Mesenchymal stem cell (in vitro differentiated cells and primary cell): Measurements from ENCODE around the gene TSN.

ENCODE experiments used
- DNase-seq: peaks from one replicate; pipeline ENCODE4 v3.0.0-alpha.2; 2013
- H2AFZ ChIP-seq: one replicate; pipeline ENCODE4 v1.6.1; 2013; ENCODE audit warnings: low read depth, mild to moderate bottlenecking, control low read depth, inconsistent platforms, low read length, moderate library complexity
- H2AK5ac ChIP-seq: 2 replicates; pipeline ENCODE4 v1.6.1; 2013; ENCODE audit warnings: low read length, moderate library complexity, mild to moderate bottlenecking, inconsistent platforms; ENCODE audit not compliant: severe bottlenecking
- H2BK120ac ChIP-seq: one replicate; pipeline ENCODE4 v1.6.1; 2013; ENCODE audit warnings: low read depth, mild to moderate bottlenecking, inconsistent platforms, low read length, moderate library complexity
- H2BK12ac ChIP-seq, 2 experiments: one replicate each; pipeline ENCODE4 v1.6.1; 2013; ENCODE audit warnings: inconsistent platforms in 2 of 2, low read length in 2 of 2, mild to moderate bottlenecking in 2 of 2, moderate library complexity in 2 of 2, control low read depth in 1 of 2
- H2BK15ac ChIP-seq: one replicate; pipeline ENCODE4 v1.6.1; 2013; ENCODE audit warnings: mild to moderate bottlenecking, low read depth, inconsistent platforms; ENCODE audit not compliant: poor library complexity, severe bottlenecking
- H2BK5ac ChIP-seq: 2 replicates; pipeline ENCODE4 v1.6.1; 2013; ENCODE audit warnings: low read depth, mild to moderate bottlenecking, low read length, control low read depth, inconsistent platforms; ENCODE audit not compliant: poor library complexity, severe bottlenecking
- H3K14ac ChIP-seq, 2 experiments: one replicate each; pipeline ENCODE4 v1.6.1; 2013; ENCODE audit warnings: inconsistent platforms in 2 of 2, low read length in 2 of 2, control low read depth in 1 of 2, mild to moderate bottlenecking in 1 of 2, moderate library complexity in 1 of 2
- H3K18ac ChIP-seq, 2 experiments: one replicate each; pipeline ENCODE4 v1.6.1; 2013; ENCODE audit warnings: inconsistent platforms in 2 of 2, low read length in 2 of 2, control low read depth in 1 of 2, low read depth in 1 of 2, mild to moderate bottlenecking in 1 of 2
- H3K23ac ChIP-seq, 2 experiments: one replicate each; pipeline ENCODE4 v1.6.1; 2013; ENCODE audit warnings: inconsistent platforms in 2 of 2, low read length in 2 of 2, mild to moderate bottlenecking in 2 of 2, moderate library complexity in 2 of 2, control low read depth in 1 of 2
- H3K27ac ChIP-seq: 2 replicates; pipeline ENCODE4 v1.5.1; 2013; ENCODE audit warnings: mild to moderate bottlenecking, moderate library complexity, low read length, control low read depth, inconsistent platforms; ENCODE audit not compliant: poor library complexity, severe bottlenecking
- H3K27me3 ChIP-seq, 2 experiments: 2 replicates each; pipeline versions ENCODE4 v1.6.1 to v1.7.0; 2013; ENCODE audit warnings: low read length in 2 of 2, mild to moderate bottlenecking in 2 of 2, moderate library complexity in 2 of 2, control low read depth in 1 of 2, inconsistent platforms in 1 of 2; ENCODE audit not compliant: control insufficient read depth in 1 of 2, insufficient read depth in 1 of 2
- H3K36me3 ChIP-seq, 2 experiments: 2 replicates each; pipeline versions ENCODE4 v1.6.1 to v1.7.0; 2013; ENCODE audit warnings: low read length in 2 of 2, control low read depth in 1 of 2, inconsistent platforms in 1 of 2, low read depth in 1 of 2, mild to moderate bottlenecking in 1 of 2; ENCODE audit not compliant: insufficient read depth in 2 of 2, control insufficient read depth in 1 of 2
- H3K4ac ChIP-seq, 2 experiments: one replicate each; pipeline ENCODE4 v1.6.1; 2013; ENCODE audit warnings: inconsistent platforms in 2 of 2, low read length in 2 of 2, mild to moderate bottlenecking in 2 of 2, moderate library complexity in 2 of 2, control low read depth in 1 of 2, low read depth in 1 of 2
- H3K4me1 ChIP-seq: 2 replicates; pipeline ENCODE4 v1.6.1; 2013; ENCODE audit warnings: low read depth, low read length, control low read depth; ENCODE audit not compliant: control insufficient read depth, insufficient read depth
- H3K4me2 ChIP-seq: 2 replicates; pipeline ENCODE4 v1.6.1; 2013; ENCODE audit warnings: low read length, mild to moderate bottlenecking, inconsistent platforms; ENCODE audit not compliant: poor library complexity, severe bottlenecking
- H3K4me3 ChIP-seq, 2 experiments: 2 replicates each; pipeline versions ENCODE4 v1.5.1 to v1.7.0; 2013; ENCODE audit warnings: low read length in 2 of 2, mild to moderate bottlenecking in 2 of 2, control low read depth in 1 of 2, low read depth in 1 of 2; ENCODE audit not compliant: insufficient read depth in 1 of 2
- H3K79me1 ChIP-seq: replicated peaks from 2 replicates; pipeline ENCODE4 v1.6.1; 2013; ENCODE audit warnings: mild to moderate bottlenecking, control low read depth, low read length, inconsistent platforms; ENCODE audit not compliant: poor library complexity, severe bottlenecking
- H3K9ac ChIP-seq: 2 replicates; pipeline ENCODE4 v1.7.0; 2013; ENCODE audit warnings: mild to moderate bottlenecking, low read length, moderate library complexity
- H3K9me3 ChIP-seq: 2 replicates; pipeline ENCODE4 v1.7.0; 2013; ENCODE audit warnings: mild to moderate bottlenecking, low read length; ENCODE audit not compliant: control insufficient read depth
- H4K8ac ChIP-seq: one replicate; pipeline ENCODE4 v1.6.1; 2013; ENCODE audit warnings: inconsistent platforms, mild to moderate bottlenecking, low read length, moderate library complexity
- H4K91ac ChIP-seq: one replicate; pipeline ENCODE4 v1.6.1; 2013; ENCODE audit warnings: mild to moderate bottlenecking, low read length, inconsistent platforms
- WGBS: methylation state at CpG from one replicate; pipeline ENCODE4 v1.1.7; 2013; ENCODE audit warnings: mixed read lengths; 5-methylcytosine and 5-hydroxymethylcytosine counted together

TSN gene

DNA sequence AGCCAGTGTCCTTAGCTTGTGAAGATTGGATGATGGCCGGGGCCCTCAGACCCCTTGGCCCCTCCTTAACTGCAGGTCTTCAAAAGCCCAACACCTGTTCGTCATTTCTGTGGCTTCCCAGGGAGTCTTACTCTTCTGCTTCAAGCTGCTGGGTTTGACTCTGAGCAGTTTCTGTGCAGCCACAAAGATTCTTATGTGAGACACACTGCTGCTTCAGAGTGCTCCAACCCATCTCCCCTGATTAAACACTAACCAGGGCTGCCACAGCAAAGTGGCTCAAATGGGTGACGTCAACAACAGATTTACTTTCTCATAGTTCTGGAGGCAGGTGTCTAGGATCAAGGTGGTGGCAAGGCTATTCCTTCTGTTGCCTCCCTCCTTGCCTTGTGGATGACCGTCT is 40.8 kb downstream of the TSN start:
- Histone ChIP-seq H4K91ac (no peak overlapping the region), H3K36me3 (no peaks in the 10 kb centered on the region), H2AK5ac (no peak overlapping the region), H3K79me1 (no peaks in the 10 kb centered on the region), H3K27me3 (peaks cover 7 to 29% of the 10 kb centered on the region in 2 experiments), H3K14ac (no peak overlapping the region), H2AFZ (no peak overlapping the region), H3K4me3 (no peak overlapping the region), H2BK5ac (no peak overlapping the region), H2BK120ac (no peak overlapping the region), H3K4ac (no peak overlapping the region), H3K27ac (no peak overlapping the region), H3K4me1 (no peaks in the 10 kb centered on the region), H3K9ac (no peak overlapping the region), H3K9me3 (no peaks in the 10 kb centered on the region), H2BK12ac (no peak overlapping the region), H3K18ac (no peak overlapping the region), H2BK15ac (no peak overlapping the region), H3K4me2 (no peak overlapping the region), H4K8ac (no peak overlapping the region), H3K23ac (no peak overlapping the region)
- WGBS, result 83% methylated on average over 4 of the region's 4 CpGs
- DNase-seq, result no peak

DNA sequence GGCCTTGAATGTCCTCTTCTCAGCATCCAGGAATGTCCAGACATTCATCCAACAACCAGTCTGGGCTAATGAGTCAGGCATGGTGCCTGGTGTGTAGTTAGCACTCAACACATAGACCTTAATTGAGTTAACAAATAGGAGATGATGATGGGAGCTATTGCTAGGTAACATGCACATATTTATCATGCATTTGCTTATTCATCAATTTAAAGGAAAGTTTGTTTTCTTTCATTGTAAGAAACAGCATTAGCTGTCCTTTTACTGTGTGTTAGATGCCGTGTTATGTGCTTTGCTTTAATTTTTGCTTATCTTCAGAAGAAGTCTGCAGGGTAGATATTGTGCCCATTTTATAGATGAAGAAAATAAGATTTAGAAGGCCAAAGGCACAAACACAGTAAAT is 43.2 kb downstream of the TSN start:
- no peak overlapping the region for H3K4me2 ChIP-seq
- no peak for DNase-seq
- no peak overlapping the region for H3K4ac ChIP-seq
- H3K9ac ChIP-seq, result no peak overlapping the region
- H3K36me3 ChIP-seq, result no peaks in the 10 kb centered on the region
- no peak overlapping the region for H4K91ac ChIP-seq
- H2BK15ac ChIP-seq, result no peak overlapping the region
- H3K9me3 ChIP-seq, result peaks cover 10% of the 10 kb centered on the region
- H3K23ac ChIP-seq, result no peak overlapping the region
- no peak overlapping the region for H3K14ac ChIP-seq
- H2AK5ac ChIP-seq, result no peak overlapping the region
- no peak overlapping the region for H2BK5ac ChIP-seq
- H2BK12ac ChIP-seq, result no peak overlapping the region
- no peak overlapping the region for H2AFZ ChIP-seq
- H3K27me3 ChIP-seq, result peaks cover 10 to 31% of the 10 kb centered on the region in 2 experiments
- H3K79me1 ChIP-seq, result no peaks in the 10 kb centered on the region
- no peak overlapping the region for H2BK120ac ChIP-seq
- H3K4me3 ChIP-seq, result no peak overlapping the region
- WGBS, result 96% methylated on average over 1 of the region's 1 CpG
- no peak overlapping the region for H3K27ac ChIP-seq
- no peak overlapping the region for H4K8ac ChIP-seq
- no peaks in the 10 kb centered on the region for H3K4me1 ChIP-seq
- no peak overlapping the region for H3K18ac ChIP-seq

DNA sequence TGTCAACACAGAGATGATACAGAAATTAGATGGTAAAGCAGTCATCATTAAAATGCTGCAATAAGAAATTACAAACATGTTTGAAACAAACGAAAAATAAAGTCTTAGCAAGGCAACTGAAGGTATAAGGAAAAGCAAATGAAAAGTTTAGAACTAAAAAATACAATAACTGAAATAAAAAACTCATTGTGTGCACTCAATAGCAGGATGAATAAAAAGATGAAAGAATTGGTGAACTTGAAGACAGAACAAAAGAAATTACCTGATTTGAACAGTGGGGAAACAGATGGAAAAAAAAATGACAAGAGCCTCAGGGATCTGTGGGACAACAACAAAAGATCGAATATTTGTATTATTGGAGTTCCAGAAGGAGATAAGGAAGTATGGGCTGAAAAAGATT is 46.5 kb downstream of the TSN start:
- H2BK5ac ChIP-seq, result no peak overlapping the region
- peaks cover 16 to 38% of the 10 kb centered on the region in 2 experiments for H3K27me3 ChIP-seq
- 25% methylated on average over 1 of the region's 2 CpGs for WGBS
- H3K27ac ChIP-seq, result no peak overlapping the region
- no peak overlapping the region for H3K4me2 ChIP-seq
- H3K4me1 ChIP-seq, result no peaks in the 10 kb centered on the region
- no peak overlapping the region for H2BK15ac ChIP-seq
- no peak overlapping the region for H3K4me3 ChIP-seq
- no peak overlapping the region for H3K23ac ChIP-seq
- H3K14ac ChIP-seq, result no peak overlapping the region
- H2BK120ac ChIP-seq, result no peak overlapping the region
- H4K91ac ChIP-seq, result no peak overlapping the region
- H4K8ac ChIP-seq, result no peak overlapping the region
- no peak overlapping the region for H2AFZ ChIP-seq
- H3K9me3 ChIP-seq, result peaks cover 10% of the 10 kb centered on the region
- no peak for DNase-seq
- no peak overlapping the region for H3K18ac ChIP-seq
- no peaks in the 10 kb centered on the region for H3K79me1 ChIP-seq
- H3K9ac ChIP-seq, result no peak overlapping the region
- H2BK12ac ChIP-seq, result no peak overlapping the region
- no peak overlapping the region for H3K4ac ChIP-seq
- H3K36me3 ChIP-seq, result no peaks in the 10 kb centered on the region
- no peak overlapping the region for H2AK5ac ChIP-seq

DNA sequence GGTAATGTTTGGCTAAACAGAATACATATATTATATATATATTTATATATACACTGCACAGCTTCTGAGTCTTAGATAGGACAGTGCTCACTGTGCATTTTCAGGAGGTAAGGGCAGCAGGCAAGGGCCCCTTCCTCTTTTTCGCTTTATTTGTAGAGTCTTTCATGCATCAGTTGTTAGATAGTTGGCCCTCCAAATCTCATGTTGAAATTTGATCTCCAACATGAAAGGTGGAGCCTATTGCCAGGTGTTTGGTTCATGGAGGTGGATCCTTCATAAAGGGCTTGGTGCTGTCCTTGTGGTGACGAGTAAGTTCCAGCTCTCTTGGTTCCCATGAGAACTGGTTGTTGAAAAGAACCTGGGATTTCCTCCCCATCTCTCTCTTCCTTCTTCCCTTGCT is 48.1 kb downstream of the TSN start:
- Histone ChIP-seq H3K27ac (no peak overlapping the region), H3K27me3 (peaks cover 20 to 36% of the 10 kb centered on the region in 2 experiments), H2BK120ac (no peak overlapping the region), H3K9ac (no peak overlapping the region), H3K36me3 (no peaks in the 10 kb centered on the region), H2AK5ac (no peak overlapping the region), H3K14ac (no peak overlapping the region), H4K8ac (no peak overlapping the region), H3K79me1 (no peaks in the 10 kb centered on the region), H2BK15ac (no peak overlapping the region), H2BK12ac (no peak overlapping the region), H2AFZ (no peak overlapping the region), H3K4me1 (no peaks in the 10 kb centered on the region), H3K9me3 (peaks cover 10% of the 10 kb centered on the region), H2BK5ac (no peak overlapping the region), H3K4ac (no peak overlapping the region), H3K4me2 (no peak overlapping the region), H3K18ac (no peak overlapping the region), H3K4me3 (no peak overlapping the region), H3K23ac (no peak overlapping the region), H4K91ac (no peak overlapping the region)
- 93% methylated on average over 2 of the region's 2 CpGs for WGBS
- no peak for DNase-seq
